HL-60/S4 (cell line): ENCODE data around the gene SPRED3.
"Not testable (repeated sequence)": the region's sequence is repeated elsewhere in the genome, so short reads cannot be mapped to it uniquely, and the experiment has no call there.

Experiments used
- in situ Hi-C: fragments of 300-500 bp; cut with MboI; formaldehyde crosslinking; loops from 2 replicates; pipeline ENCODE4 v1.14.3; 2022; ENCODE audit warnings: low sequenced_read_pairs

SPRED3 gene

GRCh38 chr19:38388349-38389100, at the start of gene SPRED3:
Gene SPRED3, plus strand, starts transcription at chr19:38388697. Its CDS starts 1,606 bp downstream, at chr19:38390303.
- in situ Hi-C loops: no loop called here

GRCh38 chr19:38339011-38339410, 49.5 kb upstream of the SPRED3 start:
- in situ Hi-C loops: loop anchor here (10.0 kb wide), 1 partner anchor 434 kb away; the partner anchor contains the start of genes SIPA1L3 and WDR87

GRCh38 chr19:38340927-38341326, 47.6 kb upstream of the SPRED3 start:
- in situ Hi-C loops: no loop called here

GRCh38 chr19:38346837-38347236, 41.7 kb upstream of the SPRED3 start:
- in situ Hi-C loops: no loop called here

GRCh38 chr19:38350883-38351282, 37.6 kb upstream of the SPRED3 start:
- in situ Hi-C loops: no loop called here

GRCh38 chr19:38351865-38352395, 36.6 kb upstream of the SPRED3 start:
- in situ Hi-C loops: no loop called here

GRCh38 chr19:38352611-38353010, 35.9 kb upstream of the SPRED3 start:
- in situ Hi-C loops: no loop called here

- in situ Hi-C loops: no loop called here
Measured at GRCh38 chr19:38355728-38356725, 32.5 kb upstream of the SPRED3 start.

- in situ Hi-C loops: no loop called here
Measured at GRCh38 chr19:38358071-38358470, 30.4 kb upstream of the SPRED3 start.

GRCh38 chr19:38359242-38360021, 29.1 kb upstream of the SPRED3 start:
- in situ Hi-C loops: no loop called here

- in situ Hi-C loops: no loop called here
Measured at GRCh38 chr19:38360351-38360750, 28.1 kb upstream of the SPRED3 start.

- in situ Hi-C loops: no loop called here
Measured at GRCh38 chr19:38360839-38361631, 27.5 kb upstream of the SPRED3 start.

GRCh38 chr19:38361633-38362075, 26.8 kb upstream of the SPRED3 start:
- in situ Hi-C loops: no loop called here

- in situ Hi-C loops: no loop called here
Measured at GRCh38 chr19:38362076-38362945, 26.2 kb upstream of the SPRED3 start.

GRCh38 chr19:38362946-38363688, 25.4 kb upstream of the SPRED3 start:
- in situ Hi-C loops: not testable (repeated sequence)

GRCh38 chr19:38367041-38367440, 21.5 kb upstream of the SPRED3 start:
- in situ Hi-C loops: no loop called here

- in situ Hi-C loops: no loop called here
Measured at GRCh38 chr19:38369584-38369983, 18.9 kb upstream of the SPRED3 start.

GRCh38 chr19:38370299-38370698, 18.2 kb upstream of the SPRED3 start:
- in situ Hi-C loops: no loop called here
